HepG2 (cell line): ENCODE measurements around the gene CBFA2T2. TPM values are rescaled to one million over a fixed set of nuclear protein-coding genes. Genes with fewer than 3 reads are reported as not detected.
A peak's percentile ranks its signal among the peaks of the same experiment; 100 is the strongest.

ENCODE experiments used
- CC2D1A ChIP-seq: sonication (generic); formaldehyde crosslinking; IDR thresholded peaks from 2 replicates; pipeline ENCODE4 v1.8.1; 2023; ENCODE audit warnings: mild to moderate bottlenecking, missing genetic modification reagents
- CTCF ChIP-seq: sonication (generic); formaldehyde crosslinking; IDR thresholded peaks from 2 replicates; pipeline ENCODE4 v1.5.0; 2020; ENCODE audit warnings: mild to moderate bottlenecking, missing genetic modification reagents, moderate library complexity
- GLI4 ChIP-seq: sonication (generic); formaldehyde crosslinking; IDR thresholded peaks from 2 replicates; pipeline ENCODE4 v1.5.1; 2020; ENCODE audit warnings: missing genetic modification reagents, mild to moderate bottlenecking, moderate library complexity, borderline replicate concordance
- HNRNPLL ChIP-seq: fragments of 200-400 bp; formaldehyde crosslinking; IDR thresholded peaks from 2 replicates; pipeline ENCODE4 v1.6.1; 2017; ENCODE audit warnings: mild to moderate bottlenecking, low read depth, low read length; ENCODE audit not compliant: poor library complexity, severe bottlenecking
- KDM1A ChIP-seq: IDR thresholded peaks from 2 replicates; pipeline ENCODE4 v1.6.1; 2016; ENCODE audit warnings: missing compliant biosample characterization
- MBD4 ChIP-seq: IDR thresholded peaks from 2 replicates; pipeline ENCODE4 v1.6.1; 2012; ENCODE audit warnings: low read length, inconsistent platforms, borderline replicate concordance
- MIER3 ChIP-seq: IDR thresholded peaks from 2 replicates; pipeline ENCODE4 v1.6.1; 2016; ENCODE audit warnings: missing compliant biosample characterization, borderline replicate concordance
- NRL ChIP-seq: sonication (generic); formaldehyde crosslinking; IDR thresholded peaks from 2 replicates; pipeline ENCODE4 v1.5.0; 2020; ENCODE audit warnings: missing genetic modification reagents, mild to moderate bottlenecking, moderate library complexity, borderline replicate concordance
- PAXIP1 ChIP-seq: sonication (generic); formaldehyde crosslinking; conservative IDR thresholded peaks from 2 replicates; pipeline ENCODE4 v1.4.0; 2020; ENCODE audit warnings: mild to moderate bottlenecking, missing genetic modification reagents, moderate library complexity
- SMARCE1 ChIP-seq: fragments of 450-650 bp; IDR thresholded peaks from 2 replicates; pipeline ENCODE4 v1.6.1; 2017; ENCODE audit warnings: borderline replicate concordance
- TCF12 ChIP-seq, 2 experiments: fragments of 450-650 bp in 1 of 2; sonication (generic) in 1 of 2; formaldehyde crosslinking in 1 of 2; IDR thresholded peaks; 2 replicates each; pipeline versions ENCODE4 v1.6.1 to v1.8.0; 2017 to 2022; ENCODE audit warnings: antibody characterized with exemption in 1 of 2, mild to moderate bottlenecking in 1 of 2, missing genetic modification reagents in 1 of 2, moderate library complexity in 1 of 2
- ZBTB38 ChIP-seq: sonication (generic); formaldehyde crosslinking; IDR thresholded peaks from 2 replicates; pipeline ENCODE4 v1.5.1; 2020; ENCODE audit warnings: mild to moderate bottlenecking, missing genetic modification reagents
- ZNF317 ChIP-seq: sonication (generic); formaldehyde crosslinking; IDR thresholded peaks from 2 replicates; pipeline ENCODE4 v1.5.0; 2020; ENCODE audit warnings: mild to moderate bottlenecking, missing genetic modification reagents
- ZNF331 ChIP-seq: sonication (generic); formaldehyde crosslinking; IDR thresholded peaks from 2 replicates; pipeline ENCODE4 v1.4.0; 2020; ENCODE audit warnings: missing genetic modification reagents
- ZNF674 ChIP-seq: sonication (generic); formaldehyde crosslinking; IDR thresholded peaks from 2 replicates; pipeline ENCODE4 v1.5.0; 2020; ENCODE audit warnings: low read depth, mild to moderate bottlenecking, missing genetic modification reagents
- ZNF713 ChIP-seq: sonication (generic); formaldehyde crosslinking; IDR thresholded peaks from 2 replicates; pipeline ENCODE4 v1.4.0; 2020; ENCODE audit warnings: mild to moderate bottlenecking, missing genetic modification reagents
- ZSCAN20 ChIP-seq: sonication (generic); formaldehyde crosslinking; IDR thresholded peaks from 2 replicates; pipeline ENCODE4 v1.4.0; 2020; ENCODE audit warnings: missing genetic modification reagents, mild to moderate bottlenecking, borderline replicate concordance
- polyA plus RNA-seq, 8 experiments: library from polyadenylated mRNA; depleted of rRNA in 3 of 8; stranded (reverse) in 7 of 8; unstranded in 1 of 8; fragments of >200 nt; fragmentation: Illumina TruSeq in 4 of 8; extraction: Trizol in 4 of 8; gene quantifications; 2 replicates each; pipeline versions ENCODE4 v1.2.1 to v1.2.3, GENCODE V29; 2011 to 2016; ENCODE audit warnings: low read depth in 4 of 8, missing spikeins in 1 of 8, mixed read lengths in 1 of 8; ENCODE audit not compliant: insufficient read depth in 1 of 8
- total RNA-seq, 5 experiments: library from RNA; depleted of rRNA; stranded (reverse); fragments of >200 nt; fragmentation: Illumina TruSeq; extraction: Trizol; gene quantifications; 2 replicates each; pipeline ENCODE4 v1.2.3, GENCODE V29; 2016; ENCODE audit warnings: low read depth in 1 of 5
- TF ChIP-seq, protein P1 (sequence below): IDR thresholded peaks from 2 replicates; pipeline ENCODE4 v1.6.1; 2012; ENCODE audit warnings: inconsistent platforms
- TF ChIP-seq, protein P2 (sequence below): sonication (generic); formaldehyde crosslinking; IDR thresholded peaks from 2 replicates; pipeline ENCODE4 v1.5.0; 2020; ENCODE audit warnings: mild to moderate bottlenecking, missing genetic modification reagents
- TF ChIP-seq, protein P3 (sequence below): IDR thresholded peaks from 2 replicates; pipeline ENCODE4 v1.6.1; 2016; ENCODE audit warnings: missing compliant biosample characterization, missing genetic modification reagents, borderline replicate concordance

Gene CBFA2T2
- total and polyA plus RNA-seq, 2 of the 13 experiments (the other 11 are each of a cell fraction or from before 2014, with no cell fraction given) = 6.3 to 21.2 TPM

DNA sequence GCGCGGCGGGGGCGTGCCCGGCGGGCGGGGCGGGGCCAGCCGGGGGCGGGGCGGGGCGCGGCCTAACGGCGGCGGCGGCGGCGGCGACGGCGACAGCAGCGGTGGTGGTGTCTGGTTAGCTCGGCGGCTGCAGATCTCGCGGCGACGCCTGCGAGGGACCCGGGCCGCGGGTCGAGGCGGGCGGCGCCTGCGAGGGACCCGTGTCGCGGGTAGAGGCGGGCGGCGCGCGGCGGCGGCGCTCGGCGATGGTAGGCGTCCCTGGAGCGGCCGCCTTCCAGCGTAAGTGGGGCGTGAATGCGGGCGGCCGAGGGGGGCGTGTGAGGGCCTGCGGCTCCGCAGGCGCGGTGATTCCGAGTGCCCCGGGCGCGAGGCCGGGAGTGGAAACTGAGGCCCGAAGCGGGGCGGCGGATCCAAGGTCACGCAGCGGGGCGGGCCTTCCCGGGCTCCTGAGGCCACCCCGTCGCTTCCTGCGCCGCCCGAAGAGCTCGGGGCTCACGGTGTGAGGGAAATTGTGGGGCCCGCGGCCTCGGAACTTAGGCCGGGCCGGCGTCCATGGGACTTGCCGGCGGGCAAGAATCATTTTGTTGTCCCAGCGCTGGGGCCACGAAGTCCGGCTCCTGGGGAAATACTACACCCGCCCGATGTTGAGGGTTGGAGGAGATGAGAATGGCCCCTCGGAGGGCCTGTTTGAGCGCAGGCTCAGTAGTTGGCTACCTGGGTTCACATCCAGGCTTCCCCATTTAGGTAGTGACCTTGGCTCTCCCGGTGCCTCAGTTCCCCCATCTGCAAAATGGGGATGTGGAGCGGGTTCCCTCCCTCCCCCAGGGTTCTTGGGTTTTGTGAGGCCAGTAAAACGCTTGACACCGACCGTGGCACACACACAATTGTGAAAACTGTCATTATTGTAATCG lies at the start of gene CBFA2T2 (continued):
- TF ChIP-seq, protein P1, sequence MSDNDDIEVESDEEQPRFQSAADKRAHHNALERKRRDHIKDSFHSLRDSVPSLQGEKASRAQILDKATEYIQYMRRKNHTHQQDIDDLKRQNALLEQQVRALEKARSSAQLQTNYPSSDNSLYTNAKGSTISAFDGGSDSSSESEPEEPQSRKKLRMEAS = no peak; the same call in 1 of the 2 replicates
- TF ChIP-seq CC2D1A (CRISPR knock-in tag) (no peak), MIER3 (CRISPR knock-in tag) (0 out of 2 replicates have a peak, but pooled peaks have one; percentile 7), ZNF713 (peak; percentile 8; the same call in 1 of the 2 replicates), TCF12 (IDR thresholded peaks at IDR 0.05) (no peak), TCF12 (CRISPR knock-in tag; IDR thresholded peaks at IDR 0.05) (peak; percentile 70), NRL (peak; percentile 96), KDM1A (peak; percentile 96; the same call in 1 of the 2 replicates), ZNF317 (peak; percentile 49; the same call in 1 of the 2 replicates), CTCF (CRISPR knock-in tag) (peak; percentile 25; the same call in 1 of the 2 replicates), SMARCE1 (no peak), ZNF331 (peak; percentile 42; the same call in 1 of the 2 replicates), MBD4 (no peak), ZBTB38 (CRISPR knock-in tag) (peak; percentile 65; the same call in 1 of the 2 replicates), ZSCAN20 (CRISPR knock-in tag) (peak; percentile 77; the same call in 1 of the 2 replicates), HNRNPLL (peak; percentile 86), PAXIP1 (CRISPR knock-in tag) (0 out of 2 replicates have a peak, but pooled peaks have one; percentile 3), GLI4 (peak; percentile 80; the same call in 1 of the 2 replicates), ZNF674 (CRISPR knock-in tag) (peak; percentile 63; the same call in 1 of the 2 replicates)
- TF ChIP-seq, protein P2, sequence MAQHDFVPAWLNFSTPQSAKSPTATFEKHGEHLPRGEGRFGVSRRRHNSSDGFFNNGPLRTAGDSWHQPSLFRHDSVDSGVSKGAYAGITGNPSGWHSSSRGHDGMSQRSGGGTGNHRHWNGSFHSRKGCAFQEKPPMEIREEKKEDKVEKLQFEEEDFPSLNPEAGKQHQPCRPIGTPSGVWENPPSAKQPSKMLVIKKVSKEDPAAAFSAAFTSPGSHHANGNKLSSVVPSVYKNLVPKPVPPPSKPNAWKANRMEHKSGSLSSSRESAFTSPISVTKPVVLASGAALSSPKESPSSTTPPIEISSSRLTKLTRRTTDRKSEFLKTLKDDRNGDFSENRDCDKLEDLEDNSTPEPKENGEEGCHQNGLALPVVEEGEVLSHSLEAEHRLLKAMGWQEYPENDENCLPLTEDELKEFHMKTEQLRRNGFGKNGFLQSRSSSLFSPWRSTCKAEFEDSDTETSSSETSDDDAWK (CRISPR knock-in tag) = no peak
- TF ChIP-seq, protein P3, sequence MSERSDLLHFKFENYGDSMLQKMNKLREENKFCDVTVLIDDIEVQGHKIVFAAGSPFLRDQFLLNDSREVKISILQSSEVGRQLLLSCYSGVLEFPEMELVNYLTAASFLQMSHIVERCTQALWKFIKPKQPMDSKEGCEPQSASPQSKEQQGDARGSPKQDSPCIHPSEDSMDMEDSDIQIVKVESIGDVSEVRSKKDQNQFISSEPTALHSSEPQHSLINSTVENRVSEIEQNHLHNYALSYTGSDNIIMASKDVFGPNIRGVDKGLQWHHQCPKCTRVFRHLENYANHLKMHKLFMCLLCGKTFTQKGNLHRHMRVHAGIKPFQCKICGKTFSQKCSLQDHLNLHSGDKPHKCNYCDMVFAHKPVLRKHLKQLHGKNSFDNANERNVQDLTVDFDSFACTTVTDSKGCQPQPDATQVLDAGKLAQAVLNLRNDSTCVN (CRISPR knock-in tag) = no peak
